ENCODE data around the gene CIAO1. TPM values are rescaled to one million over a fixed set of nuclear protein-coding genes. Genes with fewer than 3 reads are reported as not detected.
A peak's percentile ranks its signal among the peaks of the same experiment; 100 is the strongest.
"Not testable (repeated sequence)": the region's sequence is repeated elsewhere in the genome, so short reads cannot be mapped to it uniquely, and the experiment has no call there.

Gene CIAO1
- total RNA-seq, 6 donors from 2014 or later: 69.0 to 169 (median 91.0) TPM

- no peaks in the 10 kb centered on the region for H3K27me3 ChIP-seq
- TF ChIP-seq CTCF (IDR thresholded peaks at IDR 0.05) (no peak), POLR2AphosphoS5 (IDR thresholded peaks at IDR 0.05) (no peak), EP300 (IDR thresholded peaks at IDR 0.05) (no peak), POLR2A (IDR thresholded peaks at IDR 0.05) (no peak)
- H3K4me3 ChIP-seq: no peak overlapping the region
- peak overlapping the region in 2 of 4 donors; percentile 5 to 8 for H3K27ac ChIP-seq
- peaks cover 36 to 52% (median 39%) of the 10 kb centered on the region in 4 donors for H3K4me1 ChIP-seq
- H3K9me3 ChIP-seq: no peaks in the 10 kb centered on the region
- 84 to 89% methylated on average over 4 to 7 of the region's 7 CpGs for WGBS, 2 donors
- DNase-seq (no peak), ATAC-seq (ENCODE audit: low FRiP score in 2 of 2) (no peak)
- H3K36me3 ChIP-seq: peaks cover 24 to 52% (median 41%) of the 10 kb centered on the region in 4 donors
Observed at GRCh38 chr2:96253006-96253405, 13.0 kb upstream of the CIAO1 start.

GRCh38 chr2:96254571-96254970 lies 11.5 kb upstream of the CIAO1 start:
- H3K27me3 ChIP-seq: no peaks in the 10 kb centered on the region
- ATAC-seq (ENCODE audit: low FRiP score in 2 of 2) (peak in 1 of 2 donors; percentile 25), DNase-seq (no peak)
- no peaks in the 10 kb centered on the region for H3K9me3 ChIP-seq
- H3K4me3 ChIP-seq: no peak overlapping the region
- TF ChIP-seq EP300 (IDR thresholded peaks at IDR 0.05): no peak
- peak in 1 of 2 donors; percentile 47 for TF ChIP-seq POLR2AphosphoS5 (IDR thresholded peaks at IDR 0.05)
- 46 to 65% methylated on average over 9 to 11 of the region's 11 CpGs for WGBS, 2 donors
- H3K36me3 ChIP-seq: peaks cover 24 to 59% (median 41%) of the 10 kb centered on the region in 4 donors
- peaks cover 52 to 65% (median 55%) of the 10 kb centered on the region in 4 donors for H3K4me1 ChIP-seq
- peak overlapping the region in 3 of 4 donors; percentile 27 to 56 (median 53) for H3K27ac ChIP-seq

GRCh38 chr2:96256611-96257113 lies 9.4 kb upstream of the CIAO1 start:
- no peaks in the 10 kb centered on the region for H3K9me3 ChIP-seq
- no peaks in the 10 kb centered on the region for H3K27me3 ChIP-seq
- H3K4me3 ChIP-seq: no peak overlapping the region
- WGBS, 2 donors: 59 to 61% methylated on average over 6 of the region's 6 CpGs
- H3K36me3 ChIP-seq: peaks cover 24 to 57% (median 37%) of the 10 kb centered on the region in 4 donors
- H3K4me1 ChIP-seq: peaks cover 70 to 75% (median 71%) of the 10 kb centered on the region in 4 donors
- ATAC-seq (ENCODE audit: low FRiP score in 2 of 2) (no peak), DNase-seq (no peak)
- TF ChIP-seq EP300 (IDR thresholded peaks at IDR 0.05): no peak
- no peak for TF ChIP-seq CTCF (IDR thresholded peaks at IDR 0.05)
- no peak for TF ChIP-seq POLR2A (IDR thresholded peaks at IDR 0.05)
- TF ChIP-seq POLR2AphosphoS5 (IDR thresholded peaks at IDR 0.05): no peak
- H3K27ac ChIP-seq: peak overlapping the region; percentile 66 to 94 (median 87)

- not testable (repeated sequence) for H3K9me3 ChIP-seq, DNase-seq, H3K4me3 ChIP-seq, H3K27me3 ChIP-seq
- Histone ChIP-seq H3K27ac (peak overlapping the region; percentile 66 to 94 (median 87)), H3K36me3 (peaks cover 20 to 52% (median 30%) of the 10 kb centered on the region in 4 donors), H3K4me1 (peaks cover 70 to 77% (median 75%) of the 10 kb centered on the region in 4 donors)
- peak in 1 of 4 donors; percentile 32 for TF ChIP-seq POLR2A (IDR thresholded peaks at IDR 0.05)
- peak in 1 of 2 donors; percentile 53 for ATAC-seq (ENCODE audit: low FRiP score in 2 of 2)
- 62 to 69% methylated on average over 3 of the region's 3 CpGs for WGBS, 2 donors
Observed at GRCh38 chr2:96257744-96258143, 8.3 kb upstream of the CIAO1 start.

- Histone ChIP-seq H3K4me1 (peaks cover 74 to 81% (median 77%) of the 10 kb centered on the region in 4 donors), H3K27ac (peak overlapping the region; percentile 66 to 94 (median 87)), H3K4me3 (no peak overlapping the region), H3K36me3 (peaks cover 13 to 51% (median 24%) of the 10 kb centered on the region in 4 donors), H3K9me3 (no peaks in the 10 kb centered on the region), H3K27me3 (no peaks in the 10 kb centered on the region)
- TF ChIP-seq EP300 (IDR thresholded peaks at IDR 0.05) (no peak), CTCF (IDR thresholded peaks at IDR 0.05) (no peak), POLR2AphosphoS5 (IDR thresholded peaks at IDR 0.05) (no peak), POLR2A (IDR thresholded peaks at IDR 0.05) (no peak)
- ATAC-seq (ENCODE audit: low FRiP score in 2 of 2) (no peak), DNase-seq (no peak)
- WGBS, 2 donors: 75 to 93% methylated on average over 3 to 6 of the region's 7 CpGs
Observed at GRCh38 chr2:96258166-96259022, 7.6 kb upstream of the CIAO1 start.

All from upper lobe of left lung (tissue), 6 donors.